GM19438 (cell line): ENCODE data around the gene PLSCR5.

Experiments
- ATAC-seq: cut with Tn5 transposase; IDR thresholded peaks from one replicate; pipeline ENCODE4 v1.9.1; 2021; ENCODE audit warnings: low read depth; ENCODE audit not compliant: unreplicated experiment

The PLSCR5 gene

GRCh38 chr3:146589899-146590508 is 15.1 kb downstream of the PLSCR5 start:
- ATAC-seq: no peak

GRCh38 chr3:146585156-146585555 is 20.0 kb downstream of the PLSCR5 start:
- no peak for ATAC-seq

- ATAC-seq: no peak
Observed at GRCh38 chr3:146581951-146582467, 23.1 kb downstream of the PLSCR5 start.

GRCh38 chr3:146581080-146581601 is 24.0 kb downstream of the PLSCR5 start:
- ATAC-seq: no peak

- no peak for ATAC-seq
Observed at GRCh38 chr3:146577662-146578061, 27.5 kb downstream of the PLSCR5 start.

GRCh38 chr3:146575636-146576035 is 29.5 kb downstream of the PLSCR5 start:
- ATAC-seq: no peak

- no peak for ATAC-seq
Observed at GRCh38 chr3:146574173-146574572, 31.0 kb downstream of the PLSCR5 start.

GRCh38 chr3:146569314-146569713 is 35.8 kb downstream of the PLSCR5 start:
- ATAC-seq: no peak

- ATAC-seq: no peak
Observed at GRCh38 chr3:146566138-146566537, 39.0 kb downstream of the PLSCR5 start.

GRCh38 chr3:146561879-146562278 is 43.3 kb downstream of the PLSCR5 start:
- ATAC-seq: no peak

- no peak for ATAC-seq
Observed at GRCh38 chr3:146561463-146561862, 43.7 kb downstream of the PLSCR5 start.

GRCh38 chr3:146560678-146561077 is 44.5 kb downstream of the PLSCR5 start:
- no peak for ATAC-seq

GRCh38 chr3:146559388-146559787 is 45.8 kb downstream of the PLSCR5 start:
- no peak for ATAC-seq

- no peak for ATAC-seq
Observed at GRCh38 chr3:146558781-146559180, 46.4 kb downstream of the PLSCR5 start.

GRCh38 chr3:146557745-146558144 is 47.4 kb downstream of the PLSCR5 start:
- ATAC-seq: no peak

- no peak for ATAC-seq
Observed at GRCh38 chr3:146555311-146555710, 49.8 kb downstream of the PLSCR5 start.

GRCh38 chr3:146554151-146554760 is 50.9 kb downstream of the PLSCR5 start:
- no peak for ATAC-seq

- peak; percentile 95 for ATAC-seq
Observed at GRCh38 chr3:146550743-146551510, 54.2 kb downstream of the PLSCR5 start.

- no peak for ATAC-seq
Observed at GRCh38 chr3:146550070-146550615, 55.0 kb downstream of the PLSCR5 start.

- no peak for ATAC-seq
Observed at GRCh38 chr3:146547235-146547835, 57.8 kb downstream of the PLSCR5 start.
